Measurements from ENCODE around the gene NBEAL2.

The NBEAL2 gene

DNA sequence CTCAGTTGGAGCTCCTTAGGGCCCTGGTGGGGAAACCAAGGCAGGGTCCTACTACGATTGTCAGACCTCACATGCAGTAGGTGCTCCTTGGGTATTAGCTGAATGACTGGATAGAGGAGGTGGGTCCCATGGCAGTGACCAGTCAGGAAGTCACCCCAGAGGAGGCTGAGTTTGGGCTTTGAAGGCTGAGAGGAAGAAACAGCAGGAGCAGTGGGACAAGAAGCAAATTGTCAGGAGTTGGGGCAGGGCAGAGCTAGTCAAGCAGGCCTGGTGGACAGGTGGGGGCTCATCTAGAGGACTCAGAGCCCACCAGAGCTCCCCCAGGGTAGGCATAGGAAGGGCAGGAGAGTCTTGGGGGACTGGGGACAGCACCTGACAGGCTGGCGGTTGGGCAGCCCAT, 3.1 kb downstream of the NBEAL2 start:
- TF ChIP-seq, protein P1, sequence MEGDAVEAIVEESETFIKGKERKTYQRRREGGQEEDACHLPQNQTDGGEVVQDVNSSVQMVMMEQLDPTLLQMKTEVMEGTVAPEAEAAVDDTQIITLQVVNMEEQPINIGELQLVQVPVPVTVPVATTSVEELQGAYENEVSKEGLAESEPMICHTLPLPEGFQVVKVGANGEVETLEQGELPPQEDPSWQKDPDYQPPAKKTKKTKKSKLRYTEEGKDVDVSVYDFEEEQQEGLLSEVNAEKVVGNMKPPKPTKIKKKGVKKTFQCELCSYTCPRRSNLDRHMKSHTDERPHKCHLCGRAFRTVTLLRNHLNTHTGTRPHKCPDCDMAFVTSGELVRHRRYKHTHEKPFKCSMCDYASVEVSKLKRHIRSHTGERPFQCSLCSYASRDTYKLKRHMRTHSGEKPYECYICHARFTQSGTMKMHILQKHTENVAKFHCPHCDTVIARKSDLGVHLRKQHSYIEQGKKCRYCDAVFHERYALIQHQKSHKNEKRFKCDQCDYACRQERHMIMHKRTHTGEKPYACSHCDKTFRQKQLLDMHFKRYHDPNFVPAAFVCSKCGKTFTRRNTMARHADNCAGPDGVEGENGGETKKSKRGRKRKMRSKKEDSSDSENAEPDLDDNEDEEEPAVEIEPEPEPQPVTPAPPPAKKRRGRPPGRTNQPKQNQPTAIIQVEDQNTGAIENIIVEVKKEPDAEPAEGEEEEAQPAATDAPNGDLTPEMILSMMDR (IDR thresholded peaks at IDR 0.05; ENCODE audit: insufficient read depth, missing control alignments) = no peak
- FAIRE-seq (no peak), DNase-seq (ENCODE audit: insufficient read length, low spot score) (no peak)

DNA sequence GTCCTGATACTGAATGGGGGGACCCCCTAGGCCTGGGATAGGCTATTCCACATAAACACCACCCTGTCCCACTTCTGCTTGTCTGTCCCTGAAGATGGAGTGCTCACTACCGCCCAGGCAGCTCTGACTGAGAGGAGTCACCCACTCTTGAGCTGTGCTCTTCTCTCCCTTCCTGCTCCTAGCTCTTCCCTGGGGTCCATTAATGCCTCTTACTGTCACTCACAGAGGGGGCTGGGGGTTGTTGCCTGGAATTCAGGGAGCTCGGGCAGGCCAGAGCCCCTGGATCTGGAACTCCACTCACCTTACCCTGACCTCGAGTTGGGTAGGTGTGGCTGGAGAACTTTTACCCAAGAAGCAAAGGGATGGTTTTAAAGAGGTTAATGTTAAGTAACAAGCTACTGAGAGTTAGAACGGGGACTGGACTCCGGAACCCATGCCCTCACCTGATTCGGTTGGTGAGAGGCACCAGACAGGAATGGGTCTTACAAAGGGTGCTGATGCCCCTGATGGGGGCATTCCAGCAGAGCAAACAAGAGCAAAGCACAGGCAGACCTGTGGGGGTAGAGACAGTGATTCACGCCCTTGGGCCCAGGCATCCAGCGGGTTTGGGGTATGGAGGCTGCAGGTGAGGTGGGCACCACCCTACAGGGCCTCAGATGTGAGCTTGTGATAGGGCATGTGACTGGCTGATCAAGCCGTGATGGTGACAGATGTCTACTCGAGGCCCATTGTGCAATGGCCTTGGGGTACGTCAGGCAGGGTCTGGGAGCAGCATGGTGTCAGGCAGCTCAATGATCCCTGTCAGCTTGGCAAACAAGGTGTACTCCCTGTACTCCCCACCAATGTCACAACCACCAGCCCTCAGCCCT, 5.4 kb downstream of the NBEAL2 start:
- TF ChIP-seq, protein P1 (IDR thresholded peaks at IDR 0.05; ENCODE audit: insufficient read depth, missing control alignments) = no peak
- FAIRE-seq = no peak

DNA sequence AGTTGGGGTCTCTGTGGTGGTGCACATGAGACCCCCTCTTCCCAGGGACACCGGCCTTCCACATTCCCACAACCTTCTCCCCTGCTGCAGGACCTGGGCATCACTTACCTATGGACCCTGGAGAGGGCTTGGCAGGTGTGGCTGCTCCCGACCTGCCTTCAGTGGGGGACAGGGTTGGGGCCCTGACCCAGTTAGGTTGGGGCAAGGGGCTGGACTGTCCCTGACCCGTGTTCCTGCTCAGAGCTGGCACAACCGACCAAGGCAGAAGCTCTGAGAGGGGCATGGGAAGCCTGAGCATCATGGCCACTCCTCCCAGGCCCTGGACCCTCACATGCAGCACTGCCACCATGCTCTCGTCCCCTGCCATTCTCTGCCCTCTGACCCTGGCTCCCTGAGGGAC, 6.1 kb downstream of the NBEAL2 start:
- FAIRE-seq = no peak
- no peak for DNase-seq (ENCODE audit: insufficient read length, low spot score)
- TF ChIP-seq, protein P1 (IDR thresholded peaks at IDR 0.05; ENCODE audit: insufficient read depth, missing control alignments) = no peak

More for the DNA sequence above, 5.4 kb downstream of the NBEAL2 start:
- DNase-seq (ENCODE audit: insufficient read length, low spot score) = no peak

DNA sequence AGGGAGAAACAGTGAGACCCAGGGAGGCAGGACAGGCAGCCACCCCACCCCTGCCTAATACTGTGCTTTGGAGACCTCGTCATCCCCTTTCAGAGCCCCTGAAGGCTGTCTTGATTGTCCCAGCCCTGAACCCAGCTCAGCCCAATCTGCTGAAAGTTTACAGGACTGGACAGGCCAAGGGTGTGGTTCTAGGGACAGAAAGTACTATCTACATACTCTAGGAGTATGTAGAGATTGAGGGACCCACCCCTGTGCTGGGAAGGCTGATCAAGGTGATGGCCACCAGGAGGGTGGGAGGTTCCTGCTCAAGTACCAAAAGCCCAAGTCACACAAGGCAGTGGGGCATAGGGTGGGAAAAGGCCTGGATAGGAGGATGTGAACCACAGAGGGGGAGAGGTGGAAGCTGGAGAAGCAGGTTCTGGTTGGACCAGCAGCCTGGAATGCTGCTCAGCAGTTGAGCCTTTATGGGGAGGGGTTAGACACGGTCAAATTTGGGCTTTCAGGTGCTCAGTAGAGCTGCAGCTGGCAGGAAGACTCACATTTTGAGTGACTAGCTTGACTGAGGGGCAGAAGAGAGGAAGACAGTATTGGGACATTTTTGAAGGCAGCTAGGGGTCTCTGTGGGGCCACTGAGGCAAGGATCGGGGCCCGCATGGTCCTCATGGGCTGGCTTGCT, 6.7 kb downstream of the NBEAL2 start:
- no peak for FAIRE-seq
- TF ChIP-seq, protein P1 (IDR thresholded peaks at IDR 0.05; ENCODE audit: insufficient read depth, missing control alignments) = no peak

DNA sequence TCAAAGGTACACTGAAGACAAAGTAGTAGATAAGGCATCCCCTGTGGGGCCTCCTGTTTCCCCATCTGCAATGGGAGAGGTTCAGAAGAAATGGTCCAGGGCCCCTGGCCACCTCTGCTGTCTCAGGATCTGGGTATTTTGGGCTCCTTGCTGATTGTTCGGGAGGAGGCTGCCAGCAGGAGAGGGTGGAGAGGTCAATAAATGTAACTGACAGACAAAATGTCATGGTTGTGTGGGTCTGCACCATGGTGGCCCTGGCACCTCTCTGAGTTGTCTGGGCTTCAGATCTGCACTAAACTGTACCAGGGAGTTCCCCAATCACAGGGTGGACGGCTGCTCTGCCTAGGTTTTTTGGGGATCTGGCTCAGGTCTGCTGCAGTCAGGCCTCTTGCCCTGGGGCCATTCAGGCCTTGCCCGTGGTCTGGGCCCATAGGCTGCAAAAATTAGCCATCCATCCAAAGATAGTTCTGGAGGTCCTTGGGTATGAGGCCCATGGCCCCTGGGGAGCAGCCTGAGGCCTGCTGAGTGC, 7.4 kb downstream of the NBEAL2 start:
- DNase-seq (ENCODE audit: insufficient read length, low spot score) = no peak
- TF ChIP-seq, protein P1 (IDR thresholded peaks at IDR 0.05; ENCODE audit: insufficient read depth, missing control alignments) = no peak
- no peak for FAIRE-seq

More for the DNA sequence above, 6.7 kb downstream of the NBEAL2 start:
- DNase-seq (ENCODE audit: insufficient read length, low spot score) = no peak

DNA sequence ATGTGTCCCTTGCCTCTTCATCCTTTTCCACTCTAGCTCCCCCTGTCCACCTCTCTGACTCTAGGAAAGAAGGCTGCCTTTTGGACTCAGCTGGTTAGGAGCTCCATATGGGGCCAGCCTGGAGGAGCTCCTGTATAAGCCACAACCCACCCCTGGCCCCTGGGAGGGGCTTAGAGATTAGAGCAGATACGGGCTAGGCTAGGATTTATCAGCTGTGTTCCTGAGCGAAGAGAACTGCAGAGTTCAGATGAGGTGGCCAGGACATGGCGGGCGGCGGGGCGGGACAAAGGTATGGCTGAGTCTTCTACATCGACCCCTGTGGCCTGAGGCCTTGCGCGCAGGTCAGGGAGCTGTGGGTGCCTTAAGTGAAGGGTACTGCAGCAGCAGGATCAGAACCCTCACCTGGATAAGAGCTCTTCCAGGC, 7.9 kb downstream of the NBEAL2 start:
- TF ChIP-seq, protein P1 (IDR thresholded peaks at IDR 0.05; ENCODE audit: insufficient read depth, missing control alignments) = no peak
- DNase-seq (ENCODE audit: insufficient read length, low spot score) = peak; percentile 80

More for the DNA sequence above, 7.9 kb downstream of the NBEAL2 start:
- FAIRE-seq = no peak

Measured in D721Med (cell line).